CD4-positive, CD25-positive, alpha-beta regulatory T cell (primary cell): ENCODE data around the gene GJD4. TPM values are rescaled to one million over a fixed set of nuclear protein-coding genes. Genes with fewer than 3 reads are reported as not detected.

Source experiments
- ATAC-seq, 2 donors: fragments of 150-1000 bp; cut with Tn5 transposase; one replicate each; pipeline ENCODE4 v1.10.0; 2021; ENCODE audit warnings: low read depth in 2 of 2, moderate number of reproducible peaks in 2 of 2, moderate library complexity in 1 of 2
- DNase-seq, 3 donors: peaks; one replicate each; pipeline versions ENCODE4 v3.0.0 to v3.0.0-alpha.2; 2012 to 2022; ENCODE audit warnings: mixed read lengths in 1 of 3
- H3K27ac ChIP-seq: one replicate; pipeline ENCODE4 v1.7.0; 2013; ENCODE audit warnings: mild to moderate bottlenecking, low read length; ENCODE audit not compliant: insufficient read depth, poor library complexity, severe bottlenecking
- H3K27me3 ChIP-seq: one replicate; pipeline ENCODE4 v1.7.0; 2013; ENCODE audit warnings: low read length; ENCODE audit not compliant: control insufficient read depth, insufficient read depth
- H3K36me3 ChIP-seq: one replicate; pipeline ENCODE4 v1.7.0; 2013; ENCODE audit warnings: mild to moderate bottlenecking, low read length, moderate library complexity; ENCODE audit not compliant: control insufficient read depth, insufficient read depth
- H3K4me1 ChIP-seq: 2 replicates; pipeline ENCODE4 v1.7.0; 2013; ENCODE audit warnings: mild to moderate bottlenecking, low read length; ENCODE audit not compliant: insufficient read depth, control insufficient read depth, poor library complexity, severe bottlenecking
- H3K4me3 ChIP-seq: one replicate; pipeline ENCODE4 v1.7.0; 2013; ENCODE audit warnings: low read depth, mild to moderate bottlenecking, low read length, moderate library complexity
- H3K9me3 ChIP-seq, 2 experiments: 1 replicate in 1 of 2; 2 replicates in 1 of 2; pipeline ENCODE4 v1.7.0; 2013; ENCODE audit warnings: low read length in 2 of 2, mild to moderate bottlenecking in 1 of 2, moderate library complexity in 1 of 2; ENCODE audit not compliant: control insufficient read depth in 2 of 2
- H3K27ac Mint-ChIP-seq, 3 donors: one replicate each; pipeline ENCODE4 v1.8.0; 2020 to 2022; ENCODE audit warnings: mild to moderate bottlenecking in 3 of 3, mixed read lengths in 3 of 3, moderate library complexity in 2 of 3
- H3K27me3 Mint-ChIP-seq: one replicate; pipeline ENCODE4 v1.8.0; 2022; ENCODE audit warnings: mild to moderate bottlenecking, mixed read lengths
- H3K36me3 Mint-ChIP-seq: one replicate; pipeline ENCODE4 v1.8.0; 2020; ENCODE audit warnings: mixed read lengths
- H3K4me1 Mint-ChIP-seq, 4 donors: one replicate each; pipeline ENCODE4 v1.8.0; 2020 to 2022; ENCODE audit warnings: mixed read lengths in 4 of 4, mild to moderate bottlenecking in 1 of 4
- H3K4me3 Mint-ChIP-seq, 4 donors: one replicate each; pipeline ENCODE4 v1.8.0; 2020 to 2022; ENCODE audit warnings: mild to moderate bottlenecking in 4 of 4, mixed read lengths in 4 of 4, moderate library complexity in 3 of 4
- H3K9me3 Mint-ChIP-seq, 7 donors: one replicate each; pipeline ENCODE4 v1.8.0; 2020 to 2022; ENCODE audit warnings: mixed read lengths in 7 of 7, mild to moderate bottlenecking in 3 of 7, moderate library complexity in 2 of 7
- polyA plus RNA-seq, 4 donors: library from polyadenylated mRNA; unstranded; fragments of 300-500 nt; fragmentation: Illumina TruSeq; gene quantifications; one replicate each; pipeline ENCODE4 v1.2.3, GENCODE V29; 2021
- total RNA-seq: library from RNA; stranded (reverse); gene quantifications from one replicate; pipeline ENCODE4 v1.2.3, GENCODE V29; 2022

GJD4 gene
- total and polyA plus RNA-seq, 5 donors from 2014 or later, result not detected

DNA sequence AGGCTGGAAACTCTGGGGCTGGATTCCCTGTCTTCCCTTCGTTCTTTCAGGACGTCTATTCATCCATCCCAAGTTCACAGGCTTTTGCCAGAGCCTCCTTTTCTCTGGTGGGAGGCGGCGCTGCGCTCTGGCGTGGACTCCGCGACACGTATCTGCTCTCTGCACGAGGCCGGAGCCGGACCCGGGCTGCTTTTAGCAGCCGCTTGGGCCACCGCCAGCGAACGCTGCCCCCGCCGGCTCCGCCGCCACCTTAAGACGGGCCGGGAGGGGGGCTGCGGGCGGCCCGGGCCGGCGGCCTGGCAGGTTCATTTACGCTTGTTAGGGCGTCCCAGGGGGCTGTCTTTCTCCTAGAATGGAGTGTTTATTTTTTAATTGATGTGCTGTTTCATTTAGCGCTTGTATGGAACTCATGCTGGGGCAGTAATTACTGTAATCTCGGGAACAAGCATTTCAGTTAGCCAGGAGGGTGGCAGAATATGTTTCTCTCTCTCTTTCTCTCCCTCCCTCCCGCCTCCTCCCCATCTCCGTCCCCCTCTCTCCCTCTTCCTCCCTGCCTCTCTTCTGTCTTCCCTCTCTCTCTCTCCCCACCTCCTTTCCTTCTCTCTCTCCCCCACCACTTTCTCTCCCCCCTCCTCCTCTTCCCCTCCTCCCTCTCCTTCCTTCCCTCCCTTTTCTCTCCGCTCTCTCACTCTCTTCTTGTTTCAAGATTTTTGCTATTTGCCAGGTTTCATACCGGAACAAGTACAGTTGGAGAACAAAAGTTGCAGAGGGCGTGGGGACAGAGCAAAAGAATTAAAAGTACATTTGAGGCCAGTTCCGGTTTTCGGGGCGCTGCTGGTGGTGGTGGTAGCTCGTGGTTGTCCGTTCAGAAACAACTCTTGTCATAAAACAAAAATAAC, 38.3 kb downstream of the GJD4 start:
- Mint-ChIP-seq H3K27ac (peak overlapping the region in 1 of 3 donors; percentile 21), H3K4me3 (peak overlapping the region; percentile 54 to 90 (median 87)), H3K9me3 (peaks cover 0 to 4% (median 0%) of the 10 kb centered on the region in 7 donors), H3K36me3 (no peaks in the 10 kb centered on the region), H3K27me3 (peaks cover 56% of the 10 kb centered on the region), H3K4me1 (peaks cover 0 to 33% (median 10%) of the 10 kb centered on the region in 4 donors)
- Histone ChIP-seq H3K9me3 (no peaks in the 10 kb centered on the region), H3K4me3 (peak overlapping the region; percentile 44), H3K4me1 (peaks cover 30% of the 10 kb centered on the region), H3K27me3 (peaks cover 12% of the 10 kb centered on the region), H3K27ac (no peak overlapping the region), H3K36me3 (no peaks in the 10 kb centered on the region)
- no peak for ATAC-seq
- DNase-seq, result no peak

DNA sequence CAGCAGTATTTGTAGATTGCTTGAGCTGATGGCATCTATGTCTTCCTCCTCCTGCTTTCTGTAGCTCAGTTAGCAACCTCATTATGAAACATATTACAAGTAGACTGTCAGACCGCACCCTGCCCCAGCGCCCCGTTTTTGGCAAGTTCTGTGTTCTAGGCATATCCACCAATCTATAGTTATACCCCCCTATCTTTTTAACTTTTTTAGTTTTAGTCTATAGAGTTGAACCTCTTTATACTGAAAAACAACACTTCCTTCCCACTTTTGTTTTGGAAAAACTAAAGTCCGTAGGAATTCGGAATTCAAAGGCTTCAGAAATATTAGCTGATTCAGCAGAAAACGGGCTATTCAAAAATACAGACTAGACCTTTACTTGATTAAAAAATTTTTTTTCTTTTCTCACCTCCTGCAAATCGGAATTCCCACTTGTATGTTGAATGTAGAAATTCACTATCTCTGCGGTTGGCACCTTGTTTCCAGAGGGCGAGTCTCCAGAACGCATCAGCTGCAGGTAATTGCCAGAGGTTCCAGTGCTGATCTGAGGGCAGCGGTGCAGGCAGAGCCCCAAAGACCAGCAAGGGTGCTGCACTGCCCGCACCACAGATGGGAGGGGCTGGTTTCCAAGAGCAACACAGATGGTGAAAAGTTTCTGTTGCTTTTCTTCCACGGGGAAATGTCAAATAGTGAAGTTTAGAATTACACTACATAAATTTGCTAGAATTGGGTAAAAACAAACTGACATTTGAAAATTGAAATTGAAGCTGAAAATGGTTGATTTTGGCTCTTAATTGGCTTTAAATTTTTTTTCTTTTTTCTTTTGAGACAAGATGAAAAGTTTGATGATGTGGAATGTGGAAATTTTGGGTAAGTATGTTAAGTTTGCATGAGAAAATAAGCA, 39.2 kb downstream of the GJD4 start:
- no peak for DNase-seq
- peak overlapping the region; percentile 41 for H3K4me3 ChIP-seq
- peak overlapping the region; percentile 54 to 88 (median 86) for H3K4me3 Mint-ChIP-seq

DNA sequence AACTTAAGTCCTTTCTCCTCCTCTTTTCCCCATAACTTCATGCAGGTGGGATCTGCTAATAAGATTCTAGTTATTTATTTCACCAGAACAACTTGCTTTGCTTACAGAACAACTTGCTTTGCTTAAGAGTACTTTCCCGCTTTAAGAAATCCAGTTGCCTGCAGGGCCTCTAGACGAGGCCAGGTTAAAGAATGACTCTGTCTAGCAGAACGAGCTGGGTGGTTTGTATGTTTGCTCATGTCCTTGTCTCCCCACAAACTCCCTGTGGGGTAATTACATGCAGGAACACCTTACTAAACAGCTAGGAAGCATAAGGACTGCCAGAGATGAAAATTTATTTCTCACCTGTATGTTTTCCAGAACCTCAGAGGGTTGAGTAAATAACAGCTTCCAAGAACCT, 45.8 kb downstream of the GJD4 start:
- Mint-ChIP-seq H3K4me1 (peaks cover 0 to 2% (median 0%) of the 10 kb centered on the region in 4 donors), H3K4me3 (no peak overlapping the region), H3K9me3 (peaks cover 0 to 3% (median 0%) of the 10 kb centered on the region in 7 donors), H3K36me3 (no peaks in the 10 kb centered on the region), H3K27me3 (peaks cover 14% of the 10 kb centered on the region), H3K27ac (no peak overlapping the region)
- no peaks in the 10 kb centered on the region for H3K9me3 ChIP-seq
- no peaks in the 10 kb centered on the region for H3K36me3 ChIP-seq
- ATAC-seq (no peak), DNase-seq (no peak)
- H3K27me3 ChIP-seq, result peaks cover 2% of the 10 kb centered on the region
- no peak overlapping the region for H3K27ac ChIP-seq
- H3K4me3 ChIP-seq, result no peak overlapping the region
- H3K4me1 ChIP-seq, result no peaks in the 10 kb centered on the region

More for the DNA sequence above, 39.2 kb downstream of the GJD4 start:
- Histone ChIP-seq H3K36me3 (no peaks in the 10 kb centered on the region), H3K9me3 (no peaks in the 10 kb centered on the region), H3K27ac (no peak overlapping the region), H3K4me1 (peaks cover 30% of the 10 kb centered on the region), H3K27me3 (peaks cover 8% of the 10 kb centered on the region)
- H3K36me3 Mint-ChIP-seq, result no peaks in the 10 kb centered on the region
- peaks cover 56% of the 10 kb centered on the region for H3K27me3 Mint-ChIP-seq
- peaks cover 0 to 31% (median 10%) of the 10 kb centered on the region in 4 donors for H3K4me1 Mint-ChIP-seq
- peaks cover 0 to 3% (median 0%) of the 10 kb centered on the region in 7 donors for H3K9me3 Mint-ChIP-seq
- no peak for ATAC-seq
- peak overlapping the region in 1 of 3 donors; percentile 21 for H3K27ac Mint-ChIP-seq

DNA sequence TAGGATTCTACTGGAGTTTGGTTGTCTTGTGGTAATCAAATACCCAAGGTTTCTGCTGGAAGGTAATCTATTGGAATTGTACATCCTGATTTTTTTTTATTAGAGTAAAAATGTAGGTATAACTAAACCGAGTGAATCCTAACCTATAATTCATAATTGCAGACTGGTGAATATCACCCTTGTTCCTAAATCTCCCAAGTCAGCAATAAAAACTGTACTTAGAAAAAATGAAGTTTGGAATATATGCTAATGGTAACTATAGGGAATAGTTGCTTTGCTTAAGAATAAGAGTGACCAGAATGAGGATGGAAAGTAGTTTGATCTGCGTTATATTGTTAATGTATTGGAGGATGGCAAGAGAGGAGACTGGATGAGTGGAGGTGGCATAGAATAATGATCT, 47.7 kb downstream of the GJD4 start:
- Mint-ChIP-seq H3K4me3 (no peak overlapping the region), H3K27me3 (peaks cover 5% of the 10 kb centered on the region), H3K4me1 (peaks cover 0 to 2% (median 0%) of the 10 kb centered on the region in 4 donors)

DNA sequence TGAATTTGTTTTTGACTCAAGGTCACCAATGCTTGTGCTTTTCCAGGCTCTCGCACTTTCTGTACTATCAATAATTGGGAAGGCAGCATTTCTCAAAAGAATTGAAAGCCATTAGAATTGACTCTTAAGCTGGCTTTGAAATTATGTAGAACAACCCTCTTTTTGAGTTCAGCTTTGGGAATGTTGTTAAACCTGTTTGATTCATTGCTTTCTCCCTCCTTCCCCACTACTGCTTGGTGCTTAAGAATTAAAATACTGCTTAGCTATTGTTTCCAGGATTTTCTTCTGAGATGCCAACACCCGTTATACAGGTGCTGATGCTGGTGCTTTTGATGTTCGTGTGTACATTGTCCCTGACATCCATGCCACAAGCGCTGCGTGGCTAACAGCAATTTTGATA, 52.5 kb downstream of the GJD4 start:
- Histone ChIP-seq H3K27me3 (no peaks in the 10 kb centered on the region), H3K27ac (no peak overlapping the region), H3K9me3 (peaks cover 0 to 2% of the 10 kb centered on the region in 2 experiments), H3K36me3 (no peaks in the 10 kb centered on the region), H3K4me1 (no peaks in the 10 kb centered on the region), H3K4me3 (no peak overlapping the region)
- H3K4me3 Mint-ChIP-seq, result no peak overlapping the region
- ATAC-seq (no peak), DNase-seq (no peak)
- H3K36me3 Mint-ChIP-seq, result no peaks in the 10 kb centered on the region
- peaks cover 18% of the 10 kb centered on the region for H3K27me3 Mint-ChIP-seq
- peaks cover 0 to 7% (median 0%) of the 10 kb centered on the region in 7 donors for H3K9me3 Mint-ChIP-seq
- no peak overlapping the region for H3K27ac Mint-ChIP-seq
- peaks cover 0 to under 1% (median 0%) of the 10 kb centered on the region in 4 donors for H3K4me1 Mint-ChIP-seq

More for the DNA sequence above, 47.7 kb downstream of the GJD4 start:
- Histone ChIP-seq H3K36me3 (no peaks in the 10 kb centered on the region), H3K27me3 (peaks cover 2% of the 10 kb centered on the region), H3K27ac (no peak overlapping the region), H3K4me1 (no peaks in the 10 kb centered on the region), H3K4me3 (no peak overlapping the region), H3K9me3 (no peaks in the 10 kb centered on the region)
- H3K36me3 Mint-ChIP-seq, result no peaks in the 10 kb centered on the region
- H3K9me3 Mint-ChIP-seq, result no peaks in the 10 kb centered on the region
- no peak for DNase-seq
- no peak for ATAC-seq
- no peak overlapping the region for H3K27ac Mint-ChIP-seq

Other genes starting within 250 kb of the GJD4 start
- gene FZD8, start 37.0 kb downstream of the GJD4 start, total RNA-seq, result 0.12 TPM
- gene FZD8, start 37.0 kb downstream of the GJD4 start, polyA plus RNA-seq, result not detected